MM.1S (cell line): ENCODE measurements around the gene ID1.

Experiments used
- CTCF ChIP-seq: fragments of 300-600 bp; sonication (generic); IDR thresholded peaks from 2 replicates; pipeline ENCODE4 v1.5.1; 2016; ENCODE audit warnings: antibody characterized with exemption, low read length, mixed read lengths
- EZH2 ChIP-seq: fragments of 300-600 bp; sonication (generic); optimal IDR thresholded peaks from 2 replicates; pipeline ENCODE3; 2017; ENCODE audit warnings: low read depth, mild to moderate bottlenecking, antibody characterized with exemption, low read length, mixed read lengths

GRCh38 chr20:31580706-31581105, 24.4 kb upstream of the ID1 start:
- TF ChIP-seq CTCF (no peak), EZH2 (no peak)
